ENCODE measurements around the gene LMBR1L. TPM values are rescaled to one million over a fixed set of nuclear protein-coding genes. Genes with fewer than 3 reads are reported as not detected.

LMBR1L gene
- total RNA-seq, 3 donors from 2014 or later (not counting 1 experiment from before 2014, with no cell fraction given): 262 to 294 (median 271) TPM

DNA sequence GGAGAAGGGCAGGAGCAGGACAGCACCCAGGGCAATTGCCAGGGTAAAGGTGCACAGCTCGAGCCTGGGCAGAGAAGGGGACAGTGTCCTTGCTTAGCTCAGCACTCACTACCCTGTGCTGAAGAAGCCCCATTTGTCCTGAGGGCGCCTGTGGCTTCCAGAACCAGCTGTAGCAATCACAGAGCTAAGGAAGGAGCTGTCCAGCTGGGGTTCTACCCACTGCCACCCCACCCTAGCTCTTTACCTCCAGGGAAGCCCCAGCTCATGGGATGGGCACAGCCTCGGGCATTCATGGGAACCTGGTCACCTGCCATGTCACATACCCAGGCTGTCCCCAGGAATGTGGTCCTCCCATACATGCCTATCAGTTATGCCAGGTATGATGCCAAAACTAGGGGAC, 5.8 kb downstream of the LMBR1L start:
- intact Hi-C loops (cut with micrococcal nuclease): no loop called here
- Mint-ChIP-seq H3K27me3 (ENCODE audit: low read depth in 2 of 2) (no peaks in the 10 kb centered on the region), H3K27ac (peak overlapping the region in 1 of 2 donors; percentile 79), H3K36me3 (peaks cover 8% of the 10 kb centered on the region), H3K4me1 (peaks cover 24 to 51% of the 10 kb centered on the region in 2 donors), H3K9me3 (no peaks in the 10 kb centered on the region), H3K4me3 (no peak overlapping the region)
- Histone ChIP-seq H3K4me3 (ENCODE audit: low read length) (no peak overlapping the region), H3K36me3 (ENCODE audit: control insufficient read depth, insufficient read depth, low read length) (peaks cover 55% of the 10 kb centered on the region), H3K27ac (ENCODE audit: low read length) (no peak overlapping the region), H3K9me3 (ENCODE audit: control insufficient read depth, insufficient read depth, low read length) (no peaks in the 10 kb centered on the region), H3K4me1 (ENCODE audit: control insufficient read depth, insufficient read depth, low read length) (peaks cover 24% of the 10 kb centered on the region), H3K27me3 (ENCODE audit: control insufficient read depth, insufficient read depth, low read length) (no peaks in the 10 kb centered on the region)
- ATAC-seq (no peak), DNase-seq (no peak)
- TF ChIP-seq, protein P1, sequence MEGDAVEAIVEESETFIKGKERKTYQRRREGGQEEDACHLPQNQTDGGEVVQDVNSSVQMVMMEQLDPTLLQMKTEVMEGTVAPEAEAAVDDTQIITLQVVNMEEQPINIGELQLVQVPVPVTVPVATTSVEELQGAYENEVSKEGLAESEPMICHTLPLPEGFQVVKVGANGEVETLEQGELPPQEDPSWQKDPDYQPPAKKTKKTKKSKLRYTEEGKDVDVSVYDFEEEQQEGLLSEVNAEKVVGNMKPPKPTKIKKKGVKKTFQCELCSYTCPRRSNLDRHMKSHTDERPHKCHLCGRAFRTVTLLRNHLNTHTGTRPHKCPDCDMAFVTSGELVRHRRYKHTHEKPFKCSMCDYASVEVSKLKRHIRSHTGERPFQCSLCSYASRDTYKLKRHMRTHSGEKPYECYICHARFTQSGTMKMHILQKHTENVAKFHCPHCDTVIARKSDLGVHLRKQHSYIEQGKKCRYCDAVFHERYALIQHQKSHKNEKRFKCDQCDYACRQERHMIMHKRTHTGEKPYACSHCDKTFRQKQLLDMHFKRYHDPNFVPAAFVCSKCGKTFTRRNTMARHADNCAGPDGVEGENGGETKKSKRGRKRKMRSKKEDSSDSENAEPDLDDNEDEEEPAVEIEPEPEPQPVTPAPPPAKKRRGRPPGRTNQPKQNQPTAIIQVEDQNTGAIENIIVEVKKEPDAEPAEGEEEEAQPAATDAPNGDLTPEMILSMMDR (IDR thresholded peaks at IDR 0.05): no peak
- 60% methylated on average over 3 of the region's 3 CpGs for WGBS (ENCODE audit: insufficient coverage)

DNA sequence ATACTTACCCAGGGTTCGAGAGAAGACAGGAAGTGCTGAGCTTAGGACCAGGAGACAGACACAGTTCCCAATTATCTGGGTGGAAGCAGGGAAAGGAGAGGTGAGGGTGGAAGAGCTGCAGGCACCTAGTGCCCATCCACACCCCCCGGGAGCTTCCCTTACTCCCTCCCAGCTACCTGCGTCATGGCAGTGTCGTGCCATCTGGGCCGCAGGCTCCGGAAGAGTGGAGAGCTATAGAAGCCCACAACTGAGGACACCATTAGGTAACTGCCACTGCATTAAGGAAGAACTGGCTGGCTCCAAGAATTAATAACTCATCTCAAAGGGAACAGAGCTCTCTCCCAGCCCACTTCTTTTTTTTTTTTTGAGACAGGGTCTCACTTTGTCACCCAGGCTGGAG, 10.3 kb downstream of the LMBR1L start:
- Histone ChIP-seq H3K9me3 (ENCODE audit: control insufficient read depth, insufficient read depth, low read length) (no peaks in the 10 kb centered on the region), H3K4me1 (ENCODE audit: control insufficient read depth, insufficient read depth, low read length) (peaks cover 8% of the 10 kb centered on the region), H3K27me3 (ENCODE audit: control insufficient read depth, insufficient read depth, low read length) (no peaks in the 10 kb centered on the region), H3K27ac (ENCODE audit: low read length) (no peak overlapping the region), H3K36me3 (ENCODE audit: control insufficient read depth, insufficient read depth, low read length) (peaks cover 62% of the 10 kb centered on the region), H3K4me3 (ENCODE audit: low read length) (no peak overlapping the region)
- no peak for DNase-seq
- peaks cover 12% of the 10 kb centered on the region for H3K36me3 Mint-ChIP-seq
- intact Hi-C loops (cut with micrococcal nuclease): no loop called here
- WGBS (ENCODE audit: insufficient coverage): over 99% methylated on average over 5 of the region's 6 CpGs
- H3K27ac Mint-ChIP-seq: no peak overlapping the region
- TF ChIP-seq, protein P1 (IDR thresholded peaks at IDR 0.05): no peak
- no peak for ATAC-seq
- peaks cover 12 to 20% of the 10 kb centered on the region in 2 donors for H3K4me1 Mint-ChIP-seq
- H3K27me3 Mint-ChIP-seq (ENCODE audit: low read depth in 2 of 2): peaks cover 2 to 3% of the 10 kb centered on the region in 2 donors
- no peak overlapping the region for H3K4me3 Mint-ChIP-seq
- H3K9me3 Mint-ChIP-seq: no peaks in the 10 kb centered on the region

DNA sequence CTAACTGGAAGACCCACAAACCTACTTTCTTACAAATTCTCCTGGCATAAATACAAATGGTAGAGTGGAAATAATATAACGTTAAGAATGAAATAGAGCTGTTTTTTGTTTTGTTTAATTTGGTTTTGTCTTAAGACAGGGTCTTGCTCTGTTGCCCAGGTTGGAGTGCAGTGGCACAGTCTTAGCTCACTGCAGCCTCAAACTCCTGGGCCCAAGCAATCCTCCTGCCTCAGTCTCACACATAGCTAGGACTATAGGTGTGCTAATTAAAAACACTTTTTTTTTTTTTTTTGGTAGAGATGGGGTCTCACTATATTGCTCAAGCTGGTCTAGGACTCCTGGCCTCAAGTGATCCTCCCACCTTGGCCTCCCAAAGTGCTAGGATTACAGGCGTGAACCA, 11.9 kb downstream of the LMBR1L start:
- 97% methylated on average over 2 of the region's 2 CpGs for WGBS (ENCODE audit: insufficient coverage)
- ATAC-seq: no peak

More for the DNA sequence above, 11.9 kb downstream of the LMBR1L start:
- no peak overlapping the region for H3K4me3 ChIP-seq (ENCODE audit: low read length)
- no peak overlapping the region for H3K27ac ChIP-seq (ENCODE audit: low read length)
- peaks cover 4% of the 10 kb centered on the region for H3K27me3 ChIP-seq (ENCODE audit: control insufficient read depth, insufficient read depth, low read length)
- no peak for DNase-seq
- intact Hi-C loops (cut with micrococcal nuclease): loop anchor here (1.0 kb wide), 1 partner anchor 34 kb away; no protein-coding TSS in a partner anchor
- peaks cover 16 to 17% of the 10 kb centered on the region in 2 donors for H3K4me1 Mint-ChIP-seq
- H3K9me3 ChIP-seq (ENCODE audit: control insufficient read depth, insufficient read depth, low read length): no peaks in the 10 kb centered on the region
- peaks cover 7% of the 10 kb centered on the region for H3K36me3 Mint-ChIP-seq
- H3K27ac Mint-ChIP-seq: no peak overlapping the region
- peaks cover 12% of the 10 kb centered on the region for H3K4me1 ChIP-seq (ENCODE audit: control insufficient read depth, insufficient read depth, low read length)
- TF ChIP-seq, protein P1 (IDR thresholded peaks at IDR 0.05): no peak
- H3K36me3 ChIP-seq (ENCODE audit: control insufficient read depth, insufficient read depth, low read length): peaks cover 51% of the 10 kb centered on the region
- H3K27me3 Mint-ChIP-seq (ENCODE audit: low read depth in 2 of 2): peaks cover 10 to 14% of the 10 kb centered on the region in 2 donors
- no peaks in the 10 kb centered on the region for H3K9me3 Mint-ChIP-seq
- no peak overlapping the region for H3K4me3 Mint-ChIP-seq

Data from natural killer cell (primary cell).